Neural progenitor cell (in vitro differentiated cells): Measurements from ENCODE around the gene KLHL40. TPM values are rescaled to one million over a fixed set of nuclear protein-coding genes. Genes with fewer than 3 reads are reported as not detected.
A peak's percentile ranks its signal among the peaks of the same experiment; 100 is the strongest.

Source experiments
- DNase-seq: peaks from one replicate; pipeline ENCODE4 v3.0.0-alpha.2; 2016; ENCODE audit warnings: low spot score
- H2AFZ ChIP-seq: fragments of 200-600 bp; sonication (generic); replicated peaks from 2 replicates; pipeline ENCODE4 v1.6.1; 2016; ENCODE audit warnings: antibody characterized with exemption
- H3F3A ChIP-seq: fragments of 200-600 bp; sonication (generic); 2 replicates; pipeline ENCODE4 v1.6.1; 2016; ENCODE audit warnings: antibody characterized with exemption, low read depth
- H3K27ac ChIP-seq: fragments of 200-600 bp; sonication (generic); 2 replicates; pipeline ENCODE4 v1.5.1; 2016; ENCODE audit warnings: mild to moderate bottlenecking
- H3K27me3 ChIP-seq: fragments of 200-600 bp; sonication (generic); 2 replicates; pipeline ENCODE4 v1.6.1; 2016; ENCODE audit warnings: mild to moderate bottlenecking, moderate library complexity
- H3K36me3 ChIP-seq: fragments of 200-600 bp; sonication (generic); 2 replicates; pipeline ENCODE4 v1.5.1; 2016
- H3K4me1 ChIP-seq: fragments of 200-600 bp; sonication (generic); 2 replicates; pipeline ENCODE4 v1.6.1; 2016; ENCODE audit warnings: mixed run types
- H3K4me2 ChIP-seq: fragments of 200-600 bp; sonication (generic); 2 replicates; pipeline ENCODE4 v1.6.1; 2016
- H3K4me3 ChIP-seq: fragments of 200-600 bp; sonication (generic); 2 replicates; pipeline ENCODE4 v1.5.1; 2016
- H3K79me2 ChIP-seq: fragments of 200-600 bp; sonication (generic); 2 replicates; pipeline ENCODE4 v1.6.1; 2016; ENCODE audit warnings: low read depth
- H3K9ac ChIP-seq: fragments of 200-600 bp; sonication (generic); 2 replicates; pipeline ENCODE4 v1.6.1; 2016
- H3K9me3 ChIP-seq: fragments of 200-600 bp; sonication (generic); 2 replicates; pipeline ENCODE4 v1.5.1; 2016; ENCODE audit warnings: low read depth
- H4K20me1 ChIP-seq: fragments of 200-600 bp; sonication (generic); 2 replicates; pipeline ENCODE4 v1.6.1; 2016; ENCODE audit warnings: low read depth
- H3K27ac Mint-ChIP-seq: 3 replicates; pipeline ENCODE4 v1.8.0; 2021; ENCODE audit warnings: mixed read lengths
- H3K27me3 Mint-ChIP-seq: 2 replicates; pipeline ENCODE4 v1.8.0; 2022; ENCODE audit warnings: low read depth, mild to moderate bottlenecking, inconsistent platforms, moderate library complexity, mixed read lengths; ENCODE audit not compliant: insufficient read depth
- H3K36me3 Mint-ChIP-seq: 3 replicates; pipeline ENCODE4 v1.8.0; 2021; ENCODE audit warnings: mixed read lengths
- H3K4me1 Mint-ChIP-seq: 3 replicates; pipeline ENCODE4 v1.8.0; 2021; ENCODE audit warnings: mixed read lengths
- H3K4me3 Mint-ChIP-seq: 3 replicates; pipeline ENCODE4 v1.8.0; 2021; ENCODE audit warnings: mild to moderate bottlenecking, moderate library complexity, mixed read lengths
- H3K9me3 Mint-ChIP-seq: 3 replicates; pipeline ENCODE4 v1.8.0; 2020; ENCODE audit warnings: mixed read lengths
- CTCF ChIP-seq: fragments of 200-600 bp; sonication (generic); IDR thresholded peaks from 2 replicates; pipeline ENCODE4 v1.5.1; 2017; ENCODE audit warnings: antibody characterized with exemption, mild to moderate bottlenecking
- EZH2 ChIP-seq: fragments of 200-600 bp; sonication (generic); IDR thresholded peaks from 2 replicates; pipeline ENCODE4 v1.6.1; 2017; ENCODE audit warnings: antibody characterized with exemption, mild to moderate bottlenecking, moderate library complexity
- EZH2phosphoT487 ChIP-seq: fragments of 200-600 bp; sonication (generic); IDR thresholded peaks from 2 replicates; pipeline ENCODE4 v1.6.1; 2017; ENCODE audit warnings: antibody characterized with exemption
- total RNA-seq: library from RNA; depleted of rRNA; stranded (reverse); fragments of >200 nt; gene quantifications from 2 replicates; pipeline ENCODE4 v1.2.3, GENCODE V29; 2015; ENCODE audit warnings: low replicate concordance

KLHL40 gene
- total RNA-seq, 1 donor from 2014 or later = not detected

GRCh38 chr3:42699511-42699971 lies 14.2 kb downstream of the KLHL40 start:
- Histone ChIP-seq H2AFZ (no peak overlapping the region), H3K27ac (no peak overlapping the region), H3K9me3 (no peaks in the 10 kb centered on the region), H3F3A (no peaks in the 10 kb centered on the region), H3K27me3 (no peaks in the 10 kb centered on the region), H4K20me1 (peaks cover 14% of the 10 kb centered on the region), H3K36me3 (no peaks in the 10 kb centered on the region), H3K4me2 (no peak overlapping the region), H3K4me1 (no peaks in the 10 kb centered on the region), H3K79me2 (no peaks in the 10 kb centered on the region), H3K4me3 (no peak overlapping the region), H3K9ac (no peak overlapping the region)
- H3K9me3 Mint-ChIP-seq = peaks cover 2% of the 10 kb centered on the region
- TF ChIP-seq EZH2phosphoT487 = no peak
- no peak for TF ChIP-seq EZH2
- TF ChIP-seq CTCF = no peak
- H3K4me1 Mint-ChIP-seq = no peaks in the 10 kb centered on the region
- peaks cover 11% of the 10 kb centered on the region for H3K27me3 Mint-ChIP-seq
- H3K4me3 Mint-ChIP-seq = no peak overlapping the region
- H3K27ac Mint-ChIP-seq = no peak overlapping the region
- no peaks in the 10 kb centered on the region for H3K36me3 Mint-ChIP-seq
- no peak for DNase-seq

- Histone ChIP-seq H2AFZ (no peak overlapping the region), H3K9ac (no peak overlapping the region), H3K4me3 (no peak overlapping the region), H3K36me3 (no peaks in the 10 kb centered on the region), H3K4me2 (no peak overlapping the region), H3K9me3 (no peaks in the 10 kb centered on the region), H3K4me1 (no peaks in the 10 kb centered on the region), H4K20me1 (peaks cover 14% of the 10 kb centered on the region), H3K79me2 (no peaks in the 10 kb centered on the region), H3F3A (no peaks in the 10 kb centered on the region), H3K27ac (no peak overlapping the region), H3K27me3 (no peaks in the 10 kb centered on the region)
- TF ChIP-seq EZH2phosphoT487 (no peak), CTCF (no peak), EZH2 (no peak)
- no peaks in the 10 kb centered on the region for H3K36me3 Mint-ChIP-seq
- peaks cover 11% of the 10 kb centered on the region for H3K27me3 Mint-ChIP-seq
- no peak overlapping the region for H3K27ac Mint-ChIP-seq
- no peak for DNase-seq
- no peak overlapping the region for H3K4me3 Mint-ChIP-seq
- no peaks in the 10 kb centered on the region for H3K4me1 Mint-ChIP-seq
- peaks cover 2% of the 10 kb centered on the region for H3K9me3 Mint-ChIP-seq
Measured at GRCh38 chr3:42700366-42701288, 15.3 kb downstream of the KLHL40 start.

GRCh38 chr3:42701371-42702065 lies 16.2 kb downstream of the KLHL40 start:
- Histone ChIP-seq H3K27ac (no peak overlapping the region), H3F3A (no peaks in the 10 kb centered on the region), H3K9ac (no peak overlapping the region), H3K4me1 (no peaks in the 10 kb centered on the region), H3K27me3 (no peaks in the 10 kb centered on the region), H3K79me2 (no peaks in the 10 kb centered on the region), H4K20me1 (peaks cover 14% of the 10 kb centered on the region), H3K4me2 (no peak overlapping the region), H3K9me3 (no peaks in the 10 kb centered on the region), H2AFZ (no peak overlapping the region), H3K4me3 (no peak overlapping the region), H3K36me3 (no peaks in the 10 kb centered on the region)
- peak; percentile 90 for DNase-seq
- peaks cover 15% of the 10 kb centered on the region for H3K27me3 Mint-ChIP-seq
- no peak overlapping the region for H3K27ac Mint-ChIP-seq
- peaks cover 2% of the 10 kb centered on the region for H3K9me3 Mint-ChIP-seq
- H3K36me3 Mint-ChIP-seq = no peaks in the 10 kb centered on the region
- no peaks in the 10 kb centered on the region for H3K4me1 Mint-ChIP-seq
- H3K4me3 Mint-ChIP-seq = no peak overlapping the region
- TF ChIP-seq EZH2phosphoT487 (no peak), EZH2 (no peak), CTCF (no peak)
